GM19455 (cell line): ENCODE measurements around the gene RARRES2.

Experiments used
- ATAC-seq: cut with Tn5 transposase; IDR thresholded peaks from one replicate; pipeline ENCODE4 v1.9.1; 2021; ENCODE audit not compliant: unreplicated experiment

Gene RARRES2

DNA sequence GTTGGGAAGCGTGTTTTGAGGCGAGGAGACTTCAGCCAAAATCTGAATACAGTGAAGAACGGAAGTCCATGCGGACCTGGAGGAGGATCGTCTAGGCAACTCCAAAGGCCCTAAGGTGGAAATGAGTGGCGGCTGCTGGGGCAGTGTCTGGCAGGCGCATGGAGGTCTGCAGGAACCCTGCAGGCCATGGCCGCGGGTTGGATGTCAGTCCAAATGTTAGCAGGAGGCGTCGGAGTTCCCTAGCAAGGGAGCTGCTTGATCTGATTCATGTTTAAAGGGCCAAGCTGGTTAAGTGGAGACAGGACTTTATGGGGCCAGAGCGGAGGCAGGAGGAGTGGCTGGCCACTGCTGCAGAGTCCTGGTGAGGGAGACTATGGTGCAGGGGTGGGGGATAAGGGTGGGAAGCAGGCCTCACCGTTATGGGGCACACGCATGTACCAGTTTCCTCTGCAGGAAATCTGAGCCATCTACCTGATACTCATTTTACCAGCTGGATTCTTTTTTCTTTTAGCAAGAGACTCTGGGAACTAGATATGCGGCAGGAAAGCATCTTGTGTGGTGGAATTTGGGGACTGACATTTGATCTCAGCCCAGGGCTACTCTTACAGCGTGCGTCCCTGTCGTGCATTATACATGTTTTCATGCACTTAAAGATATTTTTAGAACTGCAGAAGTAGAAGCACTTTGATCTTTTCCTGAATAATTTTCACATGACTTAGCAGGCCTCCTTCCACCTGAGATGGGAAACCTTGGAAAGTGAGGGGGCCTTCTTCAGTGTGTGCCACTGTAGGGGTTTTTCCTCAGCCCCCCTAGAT lies 20.6 kb upstream of the RARRES2 start:
- ATAC-seq, result no peak

- no peak for ATAC-seq
These were observed 20.0 kb upstream of the RARRES2 start for GRCh38 chr7:150361402-150361801.

DNA sequence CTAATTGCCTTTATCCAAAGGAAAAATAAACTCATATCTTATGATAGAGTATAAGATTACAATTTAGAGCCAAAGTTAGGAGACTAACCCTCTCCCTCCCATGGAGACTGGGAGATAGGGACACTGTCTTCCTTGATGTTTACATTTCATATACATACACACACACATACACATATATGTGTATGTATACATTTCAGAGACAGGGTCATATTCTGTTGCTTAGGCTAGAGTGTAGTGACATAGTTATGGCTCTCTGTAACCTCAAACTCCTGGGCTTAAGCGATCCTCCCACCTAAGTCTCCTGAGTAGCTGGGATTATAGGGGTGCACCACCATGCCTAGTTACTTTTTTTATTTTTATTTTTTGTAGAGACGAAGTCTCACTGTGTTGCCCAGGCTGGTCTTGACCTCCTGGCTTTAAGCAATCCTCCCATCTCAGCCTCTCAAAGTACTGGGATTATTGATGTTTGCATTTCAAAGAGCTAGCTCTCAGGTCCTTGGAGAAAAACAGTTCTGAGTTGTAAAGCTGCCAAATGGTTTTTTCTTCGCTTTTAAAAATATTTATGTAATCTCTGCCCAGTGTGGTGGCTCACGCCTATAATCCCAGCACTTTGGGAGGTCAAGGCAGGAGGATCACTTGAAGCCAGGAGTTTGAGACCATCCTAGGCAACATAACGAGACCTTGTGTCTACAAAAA lies 19.1 kb upstream of the RARRES2 start:
- ATAC-seq, result no peak

DNA sequence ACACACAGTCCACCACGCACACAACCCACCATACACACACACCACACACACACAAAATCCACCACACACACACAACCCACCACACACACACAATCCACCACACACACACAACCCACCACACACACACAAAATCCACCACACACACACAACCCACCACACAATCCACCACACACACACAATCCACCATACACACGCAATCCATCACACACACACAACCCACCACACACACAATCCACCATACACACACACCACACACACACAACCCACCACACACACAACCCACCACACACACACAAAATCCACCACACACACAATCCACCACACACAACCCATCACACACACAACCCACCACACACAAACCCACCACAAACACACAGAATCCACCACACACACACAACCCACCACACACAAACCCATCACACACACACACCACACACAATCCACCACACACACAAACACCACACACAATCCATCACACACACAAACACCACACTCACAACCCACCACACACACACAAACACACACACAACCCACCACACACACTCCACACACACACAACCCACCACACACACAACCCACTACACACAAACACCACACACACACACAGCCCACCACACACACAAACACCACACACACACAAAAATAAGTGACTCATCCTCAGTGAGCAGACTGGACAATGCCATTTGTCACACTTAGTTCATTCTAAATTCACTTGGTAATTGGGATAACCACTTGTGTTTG lies 18.4 kb upstream of the RARRES2 start:
- ATAC-seq, result no peak

- no peak for ATAC-seq
These were observed 17.7 kb upstream of the RARRES2 start for GRCh38 chr7:150358988-150359621.

DNA sequence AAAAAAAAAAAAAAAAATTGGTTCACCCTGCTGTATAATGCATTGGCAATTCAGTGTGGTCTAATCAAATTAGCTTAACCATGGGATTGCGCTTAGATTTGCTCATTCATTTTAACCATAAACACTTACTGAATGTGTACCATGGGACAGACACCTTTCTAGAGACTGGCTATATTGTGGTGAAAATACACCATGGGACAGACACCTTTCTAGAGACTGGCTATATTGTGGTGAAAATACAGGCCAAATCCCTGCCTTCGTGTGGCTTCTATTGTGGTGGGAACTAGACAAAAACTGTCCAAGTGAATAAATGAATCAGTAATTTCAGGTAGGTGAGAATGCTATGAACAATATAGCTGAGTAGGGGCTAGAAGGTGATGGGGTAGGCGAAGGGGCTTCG lies 17.0 kb upstream of the RARRES2 start:
- ATAC-seq, result no peak

- ATAC-seq, result no peak
These were observed 16.5 kb upstream of the RARRES2 start for GRCh38 chr7:150357771-150358427.

DNA sequence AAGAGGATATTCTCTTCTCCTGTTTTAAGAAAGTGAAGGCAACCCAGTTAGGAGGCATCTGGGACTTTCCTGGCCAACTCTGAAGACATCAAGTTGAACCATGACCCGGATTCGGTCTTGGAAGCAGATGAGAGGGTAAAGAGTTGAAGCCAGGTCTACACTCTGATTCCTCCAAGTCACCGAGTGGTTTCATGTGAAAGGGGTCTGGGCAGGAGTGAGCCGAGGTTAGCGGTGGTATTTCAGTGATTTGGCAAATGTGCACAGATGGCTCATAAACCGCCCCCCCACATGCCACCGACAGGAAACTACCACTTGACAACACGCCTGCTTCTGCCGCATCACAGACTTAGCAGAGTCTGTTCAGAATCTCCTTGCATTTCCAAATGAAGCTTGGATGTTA lies 15.8 kb upstream of the RARRES2 start:
- ATAC-seq, result no peak

GRCh38 chr7:150356265-150356897 lies 15.0 kb upstream of the RARRES2 start:
- ATAC-seq, result no peak

DNA sequence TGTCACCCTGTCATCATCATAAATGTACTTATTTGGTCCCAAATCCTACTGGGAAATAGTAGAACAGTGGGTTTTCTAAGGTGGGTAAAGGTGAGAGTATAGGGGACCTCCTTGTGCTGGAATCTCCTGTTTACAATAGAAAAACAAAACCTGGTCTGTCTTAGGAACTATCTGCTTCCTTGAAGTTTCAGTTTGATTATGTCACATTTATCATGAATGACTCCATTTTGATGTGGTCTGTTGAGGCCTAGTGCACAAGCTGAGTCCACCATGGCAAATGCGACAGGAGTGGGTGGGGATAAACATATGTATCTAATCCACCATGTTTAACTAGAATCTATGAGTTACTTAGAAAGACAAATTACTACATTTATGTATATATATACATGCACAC lies 14.2 kb upstream of the RARRES2 start:
- no peak for ATAC-seq

DNA sequence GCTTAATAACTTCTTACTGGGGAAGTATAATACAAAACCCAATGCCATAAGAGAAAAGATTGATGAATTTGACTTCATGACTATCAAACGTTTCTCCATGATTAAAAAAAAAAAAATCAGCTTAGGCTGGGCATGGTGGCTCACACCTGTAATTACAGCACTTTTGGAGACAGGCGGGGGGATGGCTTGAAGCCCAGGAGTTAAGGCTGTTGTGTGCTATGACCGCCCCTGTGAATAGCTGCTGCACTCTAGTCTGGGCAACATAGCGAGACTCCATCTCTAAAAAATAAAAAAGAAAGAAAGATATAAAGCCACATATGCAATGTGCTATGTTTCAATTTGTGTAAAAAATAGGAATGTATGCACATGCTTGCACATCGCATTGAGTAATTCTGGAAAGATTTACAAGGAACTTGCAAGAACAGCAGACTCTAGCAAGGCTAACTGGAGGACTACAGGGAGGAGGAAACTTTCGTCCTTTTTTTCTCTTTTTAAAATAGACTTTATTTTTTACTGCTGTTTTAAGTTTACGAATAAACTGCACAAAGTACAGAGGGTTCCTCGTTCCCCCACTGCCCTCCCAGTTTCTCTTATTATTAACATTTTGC lies 10.3 kb upstream of the RARRES2 start:
- ATAC-seq, result no peak

DNA sequence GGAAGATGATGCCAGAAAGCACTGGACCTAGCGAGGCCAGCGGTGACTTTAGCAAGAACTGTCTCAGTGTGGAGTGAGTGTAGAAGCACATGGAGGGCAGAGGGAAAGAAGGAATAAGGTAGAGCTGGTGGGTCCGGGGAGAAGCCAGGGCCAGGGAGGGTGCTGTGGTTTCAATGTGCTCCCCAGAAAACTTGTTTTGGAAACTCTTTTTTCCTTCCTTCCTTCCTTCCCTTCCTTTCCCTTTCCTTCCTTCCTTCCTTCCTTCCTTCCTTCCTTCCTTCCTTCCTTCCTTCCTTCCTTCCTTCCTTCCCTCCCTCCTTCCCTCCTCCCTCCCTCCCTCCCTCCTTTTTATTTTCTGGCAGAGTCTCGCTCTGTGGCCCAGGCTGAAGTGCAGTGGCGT lies 5.5 kb upstream of the RARRES2 start:
- ATAC-seq, result no peak

DNA sequence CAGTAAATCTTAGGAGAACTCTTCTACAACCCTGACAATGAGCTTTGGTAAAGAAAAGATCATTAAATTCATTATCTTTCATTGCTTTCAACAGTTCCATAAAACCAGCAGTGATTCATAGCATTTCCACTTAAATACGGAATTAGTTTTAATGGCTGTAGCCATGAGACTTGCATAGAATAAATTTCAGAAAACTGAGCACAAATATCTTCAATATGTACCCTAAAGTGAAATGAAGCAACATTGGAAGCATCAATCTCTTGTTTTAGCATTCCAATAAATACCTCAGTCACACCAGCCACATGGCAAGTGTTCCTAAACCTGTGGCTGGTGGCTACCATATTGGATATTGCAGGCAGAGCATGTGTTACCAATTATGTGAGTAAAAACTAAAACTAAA lies 3.6 kb upstream of the RARRES2 start:
- no peak for ATAC-seq

- no peak for ATAC-seq
These were observed 2.9 kb upstream of the RARRES2 start for GRCh38 chr7:150344299-150344698.

DNA sequence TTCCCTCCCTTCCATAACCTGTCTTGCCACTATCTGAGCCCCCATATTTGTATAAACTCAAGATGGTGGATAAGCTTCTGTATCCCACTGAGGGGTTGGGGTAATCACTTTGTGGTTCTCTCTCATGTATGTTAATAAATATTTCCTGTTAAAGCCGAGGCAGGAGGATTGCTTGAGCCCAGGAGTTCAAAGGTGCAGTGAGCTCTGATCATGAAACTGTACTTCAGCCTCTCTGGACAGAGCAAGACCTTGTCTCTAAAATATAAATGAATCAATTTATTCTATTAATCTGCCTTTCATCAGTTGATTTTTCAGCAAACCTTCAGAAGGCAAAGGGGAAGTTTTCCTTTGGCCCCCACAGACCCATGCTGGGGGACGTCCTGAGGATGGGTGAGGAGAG lies 1.8 kb upstream of the RARRES2 start:
- ATAC-seq, result no peak

DNA sequence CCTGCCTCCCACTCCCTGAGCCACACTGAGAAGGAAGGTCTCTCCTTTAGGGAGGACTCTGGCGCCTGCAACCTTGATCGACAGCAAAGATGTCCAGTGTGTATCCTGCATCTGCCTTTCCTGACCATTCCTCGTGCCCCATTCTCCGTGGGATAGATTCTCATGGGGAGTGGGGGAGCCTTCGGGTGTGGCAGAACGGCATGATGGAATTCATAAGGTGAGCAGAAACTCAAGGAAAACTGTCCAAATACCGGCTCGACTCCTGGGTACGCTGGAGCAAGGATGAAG lies 636 bp upstream of the RARRES2 start:
- no peak for ATAC-seq

DNA sequence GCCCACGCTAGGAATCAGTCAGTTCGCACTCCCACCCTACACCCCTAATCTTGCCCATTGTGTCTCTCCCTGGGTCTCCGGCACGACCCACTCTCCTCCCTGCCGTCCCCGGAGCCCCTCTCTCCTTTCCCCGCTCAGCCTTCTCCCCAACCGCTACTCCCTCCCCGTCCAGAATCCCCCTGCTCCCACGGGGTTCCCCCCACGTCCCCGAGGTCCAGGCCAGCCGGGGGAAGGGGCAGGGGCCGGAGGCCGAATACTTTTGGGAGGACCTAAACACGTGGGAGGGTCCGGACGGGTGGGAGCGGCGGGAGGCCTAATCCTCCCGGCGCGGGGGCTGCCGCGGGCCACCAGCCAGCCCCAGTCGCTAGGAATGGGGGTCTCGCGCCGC lies 560 bp downstream of the RARRES2 start:
- no peak for ATAC-seq

DNA sequence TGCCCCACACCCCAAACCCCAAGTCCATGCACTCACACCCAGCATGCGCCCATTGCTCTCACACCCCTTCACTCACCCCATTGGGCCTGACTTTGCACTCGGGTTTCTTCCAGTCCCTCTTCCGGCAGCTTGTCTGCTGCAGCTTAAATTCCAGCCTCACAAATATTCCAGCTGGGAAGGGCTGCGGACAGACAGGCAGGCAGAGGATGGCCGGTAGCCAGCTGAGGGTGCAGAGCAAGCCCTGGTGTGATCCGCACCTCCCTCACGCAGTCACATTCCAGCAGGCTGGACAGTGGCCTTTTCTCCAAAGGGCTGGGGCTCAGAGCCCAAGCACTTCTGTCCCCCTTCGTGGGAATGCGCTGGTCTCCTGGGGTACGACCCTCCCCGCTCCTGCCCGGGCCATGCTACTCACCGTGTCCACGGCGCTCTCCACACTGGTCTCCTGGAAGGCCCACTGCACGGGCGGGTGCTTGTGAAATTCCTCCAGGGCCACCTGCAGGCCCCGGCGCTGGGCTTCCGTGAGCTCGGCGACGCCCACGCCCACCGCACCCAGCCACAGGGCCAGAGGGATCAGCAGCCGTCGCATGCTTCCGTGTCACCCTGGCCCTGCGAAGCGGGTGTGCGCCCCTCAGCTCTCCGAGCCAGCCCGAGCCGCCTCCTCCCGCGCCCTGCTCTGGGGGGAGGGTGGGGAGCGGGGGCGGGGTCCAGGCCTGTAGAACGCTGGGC lies 1.2 kb downstream of the RARRES2 start:
- ATAC-seq, result no peak

DNA sequence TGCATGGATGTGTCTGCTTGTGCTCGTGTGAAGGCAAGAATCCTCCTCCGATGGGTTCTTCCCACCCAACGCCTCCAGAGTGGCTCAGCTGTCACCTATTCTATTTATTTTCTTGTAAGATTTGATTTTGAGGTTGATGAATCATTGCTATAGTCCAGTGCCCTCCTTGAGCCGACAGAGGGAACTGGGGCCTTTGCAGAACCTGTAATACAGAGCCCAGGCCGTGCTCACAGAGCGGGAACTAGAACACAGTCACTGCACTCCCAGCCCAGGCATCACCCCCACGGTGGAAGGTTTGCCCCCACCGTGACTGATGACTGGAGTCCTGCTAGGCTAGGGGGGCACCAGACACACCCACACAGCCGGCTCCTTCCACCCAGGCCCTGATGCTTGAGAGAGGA lies 2.0 kb downstream of the RARRES2 start:
- no peak for ATAC-seq
